ENCODE results near the gene CFL2.

- no peak for TF ChIP-seq EZH2phosphoT487 (IDR thresholded peaks at IDR 0.05; ENCODE audit: borderline replicate concordance)
- no peak for TF ChIP-seq JUND (IDR thresholded peaks at IDR 0.05)
- no peak for TF ChIP-seq SP1 (IDR thresholded peaks at IDR 0.05; ENCODE audit: low read depth)
- TF ChIP-seq, protein P1, sequence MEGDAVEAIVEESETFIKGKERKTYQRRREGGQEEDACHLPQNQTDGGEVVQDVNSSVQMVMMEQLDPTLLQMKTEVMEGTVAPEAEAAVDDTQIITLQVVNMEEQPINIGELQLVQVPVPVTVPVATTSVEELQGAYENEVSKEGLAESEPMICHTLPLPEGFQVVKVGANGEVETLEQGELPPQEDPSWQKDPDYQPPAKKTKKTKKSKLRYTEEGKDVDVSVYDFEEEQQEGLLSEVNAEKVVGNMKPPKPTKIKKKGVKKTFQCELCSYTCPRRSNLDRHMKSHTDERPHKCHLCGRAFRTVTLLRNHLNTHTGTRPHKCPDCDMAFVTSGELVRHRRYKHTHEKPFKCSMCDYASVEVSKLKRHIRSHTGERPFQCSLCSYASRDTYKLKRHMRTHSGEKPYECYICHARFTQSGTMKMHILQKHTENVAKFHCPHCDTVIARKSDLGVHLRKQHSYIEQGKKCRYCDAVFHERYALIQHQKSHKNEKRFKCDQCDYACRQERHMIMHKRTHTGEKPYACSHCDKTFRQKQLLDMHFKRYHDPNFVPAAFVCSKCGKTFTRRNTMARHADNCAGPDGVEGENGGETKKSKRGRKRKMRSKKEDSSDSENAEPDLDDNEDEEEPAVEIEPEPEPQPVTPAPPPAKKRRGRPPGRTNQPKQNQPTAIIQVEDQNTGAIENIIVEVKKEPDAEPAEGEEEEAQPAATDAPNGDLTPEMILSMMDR (IDR thresholded peaks at IDR 0.05 in 2 of 3, conservative IDR thresholded peaks at IDR 0.05 in 1 of 3; ENCODE audit: borderline replicate concordance in 1 of 3, insufficient read depth in 1 of 3, low read depth in 2 of 3, low read length in 2 of 3): no peak
- TF ChIP-seq POLR2AphosphoS5 (IDR thresholded peaks at IDR 0.05; ENCODE audit: low read depth, low read length): no peak
Observed at GRCh38 chr14:34701808-34702207, 12.6 kb downstream of the CFL2 start.

Measured in HCT116 (cell line).